K562 (cell line): ENCODE results near the gene NARF. TPM values are rescaled to one million over a fixed set of nuclear protein-coding genes. Genes with fewer than 3 reads are reported as not detected.
A peak's percentile ranks its signal among the peaks of the same experiment; 100 is the strongest.

Experiments
- CBFB ChIP-seq: sonication (generic); formaldehyde crosslinking; IDR thresholded peaks from 2 replicates; pipeline ENCODE4 v1.4.0; 2020; ENCODE audit warnings: mild to moderate bottlenecking, missing genetic modification reagents
- CBX5 ChIP-seq: IDR thresholded peaks from 2 replicates; pipeline ENCODE4 v1.6.1; 2014; ENCODE audit warnings: low read depth, borderline replicate concordance
- CHCHD3 ChIP-seq: fragments of 250-450 bp; sonication (Bioruptor Pico); IDR thresholded peaks from 2 replicates; pipeline ENCODE4 v2.1.2; 2022; ENCODE audit warnings: mild to moderate bottlenecking
- DPF2 ChIP-seq: fragments of 450-650 bp; IDR thresholded peaks from 2 replicates; pipeline ENCODE4 v1.6.1; 2016
- MAX ChIP-seq: sonication (generic); formaldehyde crosslinking; IDR thresholded peaks from 2 replicates; pipeline ENCODE4 v1.9.0; 2022; ENCODE audit warnings: mild to moderate bottlenecking, missing genetic modification reagents
- NELFE ChIP-seq: IDR thresholded peaks from 2 replicates; pipeline ENCODE4 v1.6.1; 2011; ENCODE audit warnings: mild to moderate bottlenecking; ENCODE audit not compliant: insufficient read depth, insufficient read length
- OTX1 ChIP-seq: fragments of 450-650 bp; formaldehyde crosslinking; IDR thresholded peaks from 2 replicates; pipeline ENCODE4 v1.4.0; 2022; ENCODE audit warnings: mild to moderate bottlenecking
- RFX1 ChIP-seq: fragments of 450-650 bp; IDR thresholded peaks from 2 replicates; pipeline ENCODE4 v1.6.1; 2016; ENCODE audit warnings: mild to moderate bottlenecking, moderate library complexity
- SMAD1 ChIP-seq: fragments of 150-350 bp; IDR thresholded peaks from 2 replicates; pipeline ENCODE4 v1.6.1; 2014; ENCODE audit warnings: low read length, low read depth; ENCODE audit not compliant: partially characterized antibody
- SOX6 ChIP-seq: fragments of 450-650 bp; IDR thresholded peaks from 2 replicates; pipeline ENCODE4 v1.6.1; 2014; ENCODE audit warnings: mild to moderate bottlenecking
- SP1 ChIP-seq: sonication (generic); formaldehyde crosslinking; IDR thresholded peaks from 2 replicates; pipeline ENCODE4 v1.8.1; 2022; ENCODE audit warnings: mild to moderate bottlenecking, missing genetic modification reagents
- SRF ChIP-seq, 2 experiments: fragments of 250-450, 450-650 bp in 1 of 2; sonication (Bioruptor Pico) in 1 of 2; sonication (generic) in 1 of 2; formaldehyde crosslinking; IDR thresholded peaks; 2 replicates each; pipeline versions ENCODE4 v1.5.0 to v1.5.1; 2020 to 2022; ENCODE audit warnings: mild to moderate bottlenecking in 1 of 2, missing genetic modification reagents in 1 of 2
- TAF7 ChIP-seq: fragments of 450-650 bp; IDR thresholded peaks from 2 replicates; pipeline ENCODE4 v1.6.1; 2016; ENCODE audit warnings: missing genetic modification characterization, missing compliant biosample characterization
- TCFL5 ChIP-seq: fragments of 250-450 bp; sonication (Bioruptor Pico); conservative IDR thresholded peaks from 2 replicates; pipeline ENCODE4 v1.6.1; 2021; ENCODE audit warnings: mild to moderate bottlenecking, moderate library complexity, matching md5 sums
- TEAD2 ChIP-seq: fragments of 450-650 bp; IDR thresholded peaks from 2 replicates; pipeline ENCODE4 v1.6.1; 2016; ENCODE audit warnings: missing genetic modification characterization, control low read depth, missing compliant biosample characterization
- ZFPM2 ChIP-seq: fragments of 250-450 bp; sonication (Bioruptor Pico); IDR thresholded peaks from 2 replicates; pipeline ENCODE4 v1.5.1; 2022; ENCODE audit warnings: mild to moderate bottlenecking
- ZNF274 ChIP-seq: IDR thresholded peaks from 2 replicates; pipeline ENCODE4 v1.6.1; 2011; ENCODE audit warnings: low read depth, mild to moderate bottlenecking, low read length, moderate library complexity, borderline replicate concordance
- ZNF384 ChIP-seq: IDR thresholded peaks from 2 replicates; pipeline ENCODE4 v1.6.1; 2012; ENCODE audit warnings: low read depth, low read length, improper control_type of control experiment
- ZNF639 ChIP-seq, 2 experiments: fragments of 200-800 bp in 1 of 2; sonication (Bioruptor generic) in 1 of 2; sonication (generic) in 1 of 2; formaldehyde crosslinking in 1 of 2; IDR thresholded peaks in 1 of 2; conservative IDR thresholded peaks in 1 of 2; 2 replicates each; pipeline versions ENCODE4 v1.5.0 to v1.6.1; 2016 to 2020; ENCODE audit warnings: missing compliant biosample characterization in 1 of 2, missing genetic modification characterization in 1 of 2, missing genetic modification reagents in 1 of 2
- ZNF785 ChIP-seq: fragments of 250-450 bp; sonication (Bioruptor Pico); IDR thresholded peaks from 2 replicates; pipeline ENCODE4 v1.4.0; 2020; ENCODE audit warnings: mild to moderate bottlenecking
- polyA plus RNA-seq, 8 experiments: library from polyadenylated mRNA; depleted of rRNA in 4 of 8; stranded (reverse) in 5 of 8; unstranded in 3 of 8; fragments of >200 nt; fragmentation: Nextera tagmentation in 2 of 8; fragmentation: Illumina TruSeq in 1 of 8; extraction: Ambion mirVana in 2 of 8; extraction: Trizol in 1 of 8; gene quantifications; 2 replicates each; pipeline versions ENCODE4 v1.2.1 to v1.2.3, GENCODE V29; 2011 to 2014; ENCODE audit warnings: inconsistent platforms in 1 of 8, missing spikeins in 1 of 8
- total RNA-seq, 7 experiments: library from RNA; depleted of rRNA in 6 of 7; stranded (reverse); fragments of >200 nt in 6 of 7; fragmentation: Illumina TruSeq in 2 of 7; extraction: Trizol in 2 of 7; gene quantifications; 2 replicates each; pipeline versions ENCODE4 v1.2.1 to v1.2.3, GENCODE V29; 2011 to 2021; ENCODE audit warnings: low replicate concordance in 1 of 7
- TF ChIP-seq, protein P1 (sequence below): fragments of 250-450 bp; sonication (Bioruptor Pico); IDR thresholded peaks from 2 replicates; pipeline ENCODE4 v1.5.0; 2020; ENCODE audit warnings: mild to moderate bottlenecking
- TF ChIP-seq, protein P2 (sequence below): sonication (generic); formaldehyde crosslinking; IDR thresholded peaks from 2 replicates; pipeline ENCODE4 v1.8.1; 2023; ENCODE audit warnings: mild to moderate bottlenecking, missing genetic modification reagents

NARF gene
- total and polyA plus RNA-seq, 9 of the 15 experiments (the other 6 are each of a cell fraction or from before 2014, with no cell fraction given) = 60.4 to 423 (median 132) TPM

DNA sequence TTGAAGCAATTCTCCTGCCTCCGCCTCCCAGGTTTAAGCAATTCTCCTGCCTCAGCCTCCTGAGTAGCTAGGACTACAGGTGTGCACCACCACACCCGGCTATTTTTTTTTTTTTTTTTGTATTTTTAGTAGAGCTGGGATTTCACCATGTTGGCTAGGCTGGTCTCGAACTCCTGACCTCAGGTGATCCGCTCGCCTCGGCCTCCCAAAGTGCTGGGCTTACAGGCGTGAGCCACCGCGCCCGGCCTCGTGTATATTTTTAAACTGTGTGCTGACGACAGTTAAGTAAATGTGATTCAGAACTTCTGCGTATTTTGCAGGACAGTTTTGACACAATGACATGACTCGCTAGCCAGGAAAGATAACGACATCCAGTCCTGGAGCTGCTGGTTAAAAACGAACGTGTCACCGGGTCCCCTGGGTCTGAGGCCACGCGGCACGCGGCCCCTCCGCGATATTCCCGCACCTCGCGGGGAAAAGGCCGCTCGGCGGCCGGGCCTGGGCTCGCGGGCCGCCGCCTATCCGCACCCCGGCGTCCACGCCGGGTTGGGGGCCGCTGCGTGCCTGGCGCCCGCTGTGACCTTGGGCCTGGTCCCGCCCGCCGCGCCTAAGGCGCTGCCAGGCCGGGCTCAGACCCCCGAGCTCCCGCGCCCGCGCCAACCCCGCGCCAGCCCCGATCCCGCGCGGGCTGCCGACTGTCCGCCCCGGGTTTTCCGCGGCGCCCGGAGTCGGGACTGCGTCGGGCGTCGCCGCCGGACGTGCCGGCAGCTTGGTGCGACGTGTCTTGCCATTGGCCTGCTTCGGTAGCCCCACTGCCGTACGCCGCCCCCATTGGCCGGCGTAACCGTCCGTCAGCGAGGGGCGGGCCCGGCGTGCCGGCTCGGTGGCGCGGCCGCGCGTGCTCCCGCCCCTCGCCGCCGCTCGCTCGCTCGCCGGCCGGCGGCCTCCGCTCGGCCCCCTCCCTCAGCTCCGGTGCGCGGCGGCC is 60.6 kb downstream of the NARF start, which contains the start of gene FOXK2 (continued):
- TF ChIP-seq CHCHD3 = no peak
- no peak for TF ChIP-seq NELFE
- TF ChIP-seq SOX6 = no peak; the same call in 1 of the 2 replicates
- TF ChIP-seq, protein P1, sequence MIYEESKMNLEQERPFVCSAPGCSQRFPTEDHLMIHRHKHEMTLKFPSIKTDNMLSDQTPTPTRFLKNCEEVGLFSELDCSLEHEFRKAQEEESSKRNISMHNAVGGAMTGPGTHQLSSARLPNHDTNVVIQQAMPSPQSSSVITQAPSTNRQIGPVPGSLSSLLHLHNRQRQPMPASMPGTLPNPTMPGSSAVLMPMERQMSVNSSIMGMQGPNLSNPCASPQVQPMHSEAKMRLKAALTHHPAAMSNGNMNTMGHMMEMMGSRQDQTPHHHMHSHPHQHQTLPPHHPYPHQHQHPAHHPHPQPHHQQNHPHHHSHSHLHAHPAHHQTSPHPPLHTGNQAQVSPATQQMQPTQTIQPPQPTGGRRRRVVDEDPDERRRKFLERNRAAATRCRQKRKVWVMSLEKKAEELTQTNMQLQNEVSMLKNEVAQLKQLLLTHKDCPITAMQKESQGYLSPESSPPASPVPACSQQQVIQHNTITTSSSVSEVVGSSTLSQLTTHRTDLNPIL (CRISPR knock-in tag) = no peak
- peak; percentile 82 for TF ChIP-seq DPF2
- no peak for TF ChIP-seq RFX1
- TF ChIP-seq ZNF384 = 0 out of 2 replicates have a peak, but pooled peaks have one; percentile 18
- TF ChIP-seq SMAD1 = no peak
- TF ChIP-seq ZNF274 = no peak
- no peak for TF ChIP-seq ZNF785 (CRISPR knock-in tag)
- TF ChIP-seq ZNF639 (CRISPR knock-in tag; conservative IDR thresholded peaks at IDR 0.05 in 1 of 2, IDR thresholded peaks at IDR 0.05 in 1 of 2) = peak in 1 of 2 experiments; percentile 94; a peak in 2 of 4 replicates
- no peak for TF ChIP-seq TEAD2 (tag)
- TF ChIP-seq MAX (CRISPR knock-in tag) = peak; percentile 90
- TF ChIP-seq ZFPM2 (CRISPR knock-in tag) = no peak
- TF ChIP-seq, protein P2, sequence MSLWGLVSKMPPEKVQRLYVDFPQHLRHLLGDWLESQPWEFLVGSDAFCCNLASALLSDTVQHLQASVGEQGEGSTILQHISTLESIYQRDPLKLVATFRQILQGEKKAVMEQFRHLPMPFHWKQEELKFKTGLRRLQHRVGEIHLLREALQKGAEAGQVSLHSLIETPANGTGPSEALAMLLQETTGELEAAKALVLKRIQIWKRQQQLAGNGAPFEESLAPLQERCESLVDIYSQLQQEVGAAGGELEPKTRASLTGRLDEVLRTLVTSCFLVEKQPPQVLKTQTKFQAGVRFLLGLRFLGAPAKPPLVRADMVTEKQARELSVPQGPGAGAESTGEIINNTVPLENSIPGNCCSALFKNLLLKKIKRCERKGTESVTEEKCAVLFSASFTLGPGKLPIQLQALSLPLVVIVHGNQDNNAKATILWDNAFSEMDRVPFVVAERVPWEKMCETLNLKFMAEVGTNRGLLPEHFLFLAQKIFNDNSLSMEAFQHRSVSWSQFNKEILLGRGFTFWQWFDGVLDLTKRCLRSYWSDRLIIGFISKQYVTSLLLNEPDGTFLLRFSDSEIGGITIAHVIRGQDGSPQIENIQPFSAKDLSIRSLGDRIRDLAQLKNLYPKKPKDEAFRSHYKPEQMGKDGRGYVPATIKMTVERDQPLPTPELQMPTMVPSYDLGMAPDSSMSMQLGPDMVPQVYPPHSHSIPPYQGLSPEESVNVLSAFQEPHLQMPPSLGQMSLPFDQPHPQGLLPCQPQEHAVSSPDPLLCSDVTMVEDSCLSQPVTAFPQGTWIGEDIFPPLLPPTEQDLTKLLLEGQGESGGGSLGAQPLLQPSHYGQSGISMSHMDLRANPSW = no peak
- no peak for TF ChIP-seq OTX1 (CRISPR knock-in tag)
- TF ChIP-seq CBFB (CRISPR knock-in tag) = no peak
- 0 out of 2 replicates have a peak, but pooled peaks have one; percentile 16 for TF ChIP-seq SP1 (CRISPR knock-in tag)
- no peak for TF ChIP-seq TAF7 (tag)
- TF ChIP-seq CBX5 = no peak
- no peak for TF ChIP-seq SRF (CRISPR knock-in tag; IDR thresholded peaks at IDR 0.05)
- no peak for TF ChIP-seq TCFL5 (CRISPR knock-in tag)
